Endodermal cell (in vitro differentiated cells): Measurements from ENCODE around the gene PTPRN2. TPM values are rescaled to one million over a fixed set of nuclear protein-coding genes. Genes with fewer than 3 reads are reported as not detected.
A peak's percentile ranks its signal among the peaks of the same experiment; 100 is the strongest.

ENCODE experiments used
- DNase-seq: peaks from one replicate; pipeline ENCODE4 v3.0.0-alpha.2; 2017
- H3K27ac ChIP-seq: 2 replicates; pipeline ENCODE4 v1.5.1; 2013; ENCODE audit warnings: mild to moderate bottlenecking, low read depth, low read length, moderate library complexity
- H3K27me3 ChIP-seq: 2 replicates; pipeline ENCODE4 v1.6.1; 2013; ENCODE audit warnings: mild to moderate bottlenecking, low read length, moderate library complexity; ENCODE audit not compliant: insufficient read depth, control insufficient read depth, poor library complexity, severe bottlenecking
- H3K36me3 ChIP-seq: 2 replicates; pipeline ENCODE4 v1.7.0; 2013; ENCODE audit warnings: mild to moderate bottlenecking, low read length, moderate library complexity; ENCODE audit not compliant: control insufficient read depth, insufficient read depth
- H3K4me1 ChIP-seq: one replicate; pipeline ENCODE4 v1.7.0; 2013; ENCODE audit warnings: low read length; ENCODE audit not compliant: control insufficient read depth, insufficient read depth
- H3K4me3 ChIP-seq: 2 replicates; pipeline ENCODE4 v1.5.1; 2013; ENCODE audit warnings: mild to moderate bottlenecking, low read length, moderate library complexity
- H3K9ac ChIP-seq: 2 replicates; pipeline ENCODE4 v1.6.1; 2013; ENCODE audit warnings: mild to moderate bottlenecking, low read length, moderate library complexity; ENCODE audit not compliant: poor library complexity, severe bottlenecking; ENCODE audit errors: extremely low read depth
- H3K9me3 ChIP-seq: 2 replicates; pipeline ENCODE4 v1.6.1; 2013; ENCODE audit warnings: mild to moderate bottlenecking, low read length, moderate library complexity; ENCODE audit not compliant: control insufficient read depth
- H3K27ac Mint-ChIP-seq: 2 replicates; pipeline ENCODE4 v1.8.0; 2020; ENCODE audit warnings: mixed read lengths
- H3K27me3 Mint-ChIP-seq: 2 replicates; pipeline ENCODE4 v1.8.0; 2021; ENCODE audit warnings: mild to moderate bottlenecking, mixed read lengths; ENCODE audit not compliant: insufficient read depth
- H3K36me3 Mint-ChIP-seq: 2 replicates; pipeline ENCODE4 v1.8.0; 2020; ENCODE audit warnings: low read depth, mixed read lengths
- H3K4me1 Mint-ChIP-seq: 2 replicates; pipeline ENCODE4 v1.8.0; 2020; ENCODE audit warnings: mixed read lengths
- H3K4me3 Mint-ChIP-seq: 2 replicates; pipeline ENCODE4 v1.8.0; 2020; ENCODE audit warnings: mild to moderate bottlenecking, moderate library complexity, mixed read lengths
- H3K9me3 Mint-ChIP-seq: 2 replicates; pipeline ENCODE4 v1.8.0; 2020; ENCODE audit warnings: mild to moderate bottlenecking, mixed read lengths
- WGBS, 2 experiments: methylation state at CpG; one replicate each; pipeline versions ENCODE4 v1.1.5 to v1.1.7; 2013; ENCODE audit warnings: missing lambda C conversion rate in 2 of 2, mixed read lengths in 1 of 2; ENCODE audit not compliant: insufficient coverage in 1 of 2, insufficient read length in 1 of 2; 5-methylcytosine and 5-hydroxymethylcytosine counted together
- total RNA-seq, 2 donors: library from RNA; stranded (reverse); fragmentation: NEBNext Ultra II Directional in 1 of 2; extraction: Animal tissue kit (Norgen Biotek cat#: 25700) in 1 of 2; gene quantifications; 2 replicates in 1 of 2; 3 replicates in 1 of 2; pipeline ENCODE4 v1.2.1, GENCODE V29; 2021
- TF ChIP-seq, protein P1 (sequence below): fragments of 200-600 bp; sonication (generic); conservative IDR thresholded peaks from 2 replicates; pipeline ENCODE4 v1.5.0; 2021; ENCODE audit warnings: antibody characterized with exemption, mild to moderate bottlenecking

Gene PTPRN2
- total RNA-seq, 2 donors from 2014 or later = 0.69 to 1.2 TPM

DNA sequence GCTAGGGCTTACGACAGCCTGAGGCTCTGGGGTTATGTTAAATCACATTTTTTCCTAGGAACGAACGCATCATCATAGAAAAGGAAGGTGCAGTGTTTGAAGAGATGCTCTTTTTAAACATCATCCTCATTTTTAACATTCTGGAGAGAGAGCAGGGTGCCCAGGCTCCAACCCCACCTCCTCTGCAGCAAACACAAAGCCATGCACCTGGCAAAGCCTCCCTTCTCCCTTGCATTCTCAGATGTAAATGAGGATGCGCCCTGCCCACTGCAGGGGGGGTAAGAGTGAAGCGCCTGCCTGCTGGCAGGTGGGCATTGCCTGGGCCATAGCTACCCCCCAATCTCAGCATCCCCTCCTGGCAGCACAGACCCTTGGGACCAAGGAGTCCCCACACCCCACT is 92.4 kb downstream of the PTPRN2 start:
- Mint-ChIP-seq H3K4me3 (no peak overlapping the region), H3K4me1 (peaks cover 10% of the 10 kb centered on the region), H3K9me3 (no peaks in the 10 kb centered on the region), H3K36me3 (no peaks in the 10 kb centered on the region), H3K27me3 (no peaks in the 10 kb centered on the region), H3K27ac (no peak overlapping the region)
- Histone ChIP-seq H3K9ac (no peak overlapping the region), H3K4me3 (no peak overlapping the region), H3K9me3 (peaks cover 67% of the 10 kb centered on the region), H3K27ac (no peak overlapping the region), H3K4me1 (no peaks in the 10 kb centered on the region), H3K27me3 (no peaks in the 10 kb centered on the region), H3K36me3 (no peaks in the 10 kb centered on the region)
- TF ChIP-seq, protein P1, sequence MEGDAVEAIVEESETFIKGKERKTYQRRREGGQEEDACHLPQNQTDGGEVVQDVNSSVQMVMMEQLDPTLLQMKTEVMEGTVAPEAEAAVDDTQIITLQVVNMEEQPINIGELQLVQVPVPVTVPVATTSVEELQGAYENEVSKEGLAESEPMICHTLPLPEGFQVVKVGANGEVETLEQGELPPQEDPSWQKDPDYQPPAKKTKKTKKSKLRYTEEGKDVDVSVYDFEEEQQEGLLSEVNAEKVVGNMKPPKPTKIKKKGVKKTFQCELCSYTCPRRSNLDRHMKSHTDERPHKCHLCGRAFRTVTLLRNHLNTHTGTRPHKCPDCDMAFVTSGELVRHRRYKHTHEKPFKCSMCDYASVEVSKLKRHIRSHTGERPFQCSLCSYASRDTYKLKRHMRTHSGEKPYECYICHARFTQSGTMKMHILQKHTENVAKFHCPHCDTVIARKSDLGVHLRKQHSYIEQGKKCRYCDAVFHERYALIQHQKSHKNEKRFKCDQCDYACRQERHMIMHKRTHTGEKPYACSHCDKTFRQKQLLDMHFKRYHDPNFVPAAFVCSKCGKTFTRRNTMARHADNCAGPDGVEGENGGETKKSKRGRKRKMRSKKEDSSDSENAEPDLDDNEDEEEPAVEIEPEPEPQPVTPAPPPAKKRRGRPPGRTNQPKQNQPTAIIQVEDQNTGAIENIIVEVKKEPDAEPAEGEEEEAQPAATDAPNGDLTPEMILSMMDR = no peak
- WGBS, 2 experiments = 67 to 91% methylated on average over 3 to 5 of the region's 5 CpGs
- no peak for DNase-seq

DNA sequence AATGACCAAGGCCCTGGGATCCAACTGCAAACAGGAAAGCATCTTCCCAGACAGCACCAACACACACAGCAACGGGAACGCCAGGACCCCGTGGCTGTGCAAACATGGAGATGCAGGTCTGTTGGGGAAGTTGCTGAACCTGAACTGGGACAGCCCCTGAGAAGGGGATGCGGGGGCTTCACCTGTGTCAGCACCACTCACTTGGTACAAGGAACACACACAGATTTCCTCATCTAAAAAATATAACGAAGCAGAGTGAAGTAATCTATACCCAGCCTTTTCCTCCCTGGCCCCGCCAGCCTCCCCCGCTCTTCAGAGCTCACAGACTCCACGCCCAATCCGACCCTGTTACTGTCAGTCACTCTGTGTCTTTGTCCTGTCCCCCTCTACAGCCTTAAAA is 93.0 kb downstream of the PTPRN2 start:
- Histone ChIP-seq H3K4me3 (no peak overlapping the region), H3K27me3 (no peaks in the 10 kb centered on the region), H3K36me3 (no peaks in the 10 kb centered on the region), H3K4me1 (no peaks in the 10 kb centered on the region), H3K27ac (no peak overlapping the region), H3K9ac (no peak overlapping the region), H3K9me3 (peaks cover 64% of the 10 kb centered on the region)
- Mint-ChIP-seq H3K9me3 (no peaks in the 10 kb centered on the region), H3K36me3 (no peaks in the 10 kb centered on the region), H3K27me3 (no peaks in the 10 kb centered on the region), H3K27ac (no peak overlapping the region), H3K4me1 (peaks cover 10% of the 10 kb centered on the region), H3K4me3 (no peak overlapping the region)
- DNase-seq = no peak
- WGBS, 2 experiments = 48 to 59% methylated on average over 5 to 9 of the region's 9 CpGs
- TF ChIP-seq, protein P1 = no peak

DNA sequence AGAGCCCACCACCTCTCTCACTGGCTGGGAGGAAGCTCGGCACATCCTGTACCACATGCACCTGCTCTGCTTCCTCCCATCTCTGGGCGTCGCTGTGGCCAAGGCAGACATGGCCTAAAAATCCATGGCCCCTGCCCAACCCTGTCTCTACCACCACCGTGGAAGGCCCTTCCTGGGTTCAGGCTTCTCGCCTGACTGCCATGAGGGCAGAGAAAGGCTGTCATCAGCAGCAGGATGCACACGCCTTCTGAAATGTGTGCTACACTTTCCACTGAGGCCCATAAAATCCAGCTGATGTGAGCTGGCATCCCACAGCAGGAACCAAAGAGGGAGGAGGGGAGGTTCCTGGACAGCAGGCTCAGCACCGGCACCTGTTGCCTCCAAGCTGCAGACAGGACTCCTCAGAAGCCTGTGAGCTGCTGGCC is 93.4 kb downstream of the PTPRN2 start:
- Histone ChIP-seq H3K9ac (no peak overlapping the region), H3K36me3 (no peaks in the 10 kb centered on the region), H3K27ac (no peak overlapping the region), H3K27me3 (no peaks in the 10 kb centered on the region), H3K4me3 (no peak overlapping the region), H3K9me3 (peaks cover 59% of the 10 kb centered on the region), H3K4me1 (no peaks in the 10 kb centered on the region)
- 40 to 61% methylated on average over 2 to 7 of the region's 7 CpGs for WGBS, 2 experiments
- TF ChIP-seq, protein P1 = peak; percentile 32
- Mint-ChIP-seq H3K9me3 (no peaks in the 10 kb centered on the region), H3K4me3 (no peak overlapping the region), H3K4me1 (peaks cover 10% of the 10 kb centered on the region), H3K27me3 (no peaks in the 10 kb centered on the region), H3K36me3 (no peaks in the 10 kb centered on the region), H3K27ac (no peak overlapping the region)
- no peak for DNase-seq
